PC-3 (cell line): ENCODE results near the gene CASP8AP2.

Experiments used
- CTCF ChIP-seq: fragments of 300-600 bp; sonication (generic); conservative IDR thresholded peaks from 2 replicates; pipeline ENCODE4 v1.5.1; 2017; ENCODE audit warnings: antibody characterized with exemption, low read depth, mild to moderate bottlenecking, low read length
- EZH2 ChIP-seq: fragments of 300-600 bp; sonication (generic); IDR thresholded peaks from one replicate; pipeline ENCODE4 v1.6.1; 2017; ENCODE audit warnings: antibody characterized with exemption, mild to moderate bottlenecking, low read length; ENCODE audit not compliant: unreplicated experiment
- EZH2phosphoT487 ChIP-seq: fragments of 300-600 bp; sonication (generic); IDR thresholded peaks from 2 replicates; pipeline ENCODE4 v1.6.1; 2018; ENCODE audit warnings: mild to moderate bottlenecking, antibody characterized with exemption, low read length, borderline replicate concordance

- TF ChIP-seq CTCF = no peak
- no peak for TF ChIP-seq EZH2phosphoT487
- TF ChIP-seq EZH2 = no peak
These were observed 42.7 kb upstream of the CASP8AP2 start for GRCh38 chr6:89786970-89787369.
